Fibroblast of lung (primary cell): Measurements from ENCODE around the gene PPP1R14D. TPM values are rescaled to one million over a fixed set of nuclear protein-coding genes. Genes with fewer than 3 reads are reported as not detected.

ENCODE experiments used
- DNase-seq, 2 donors: peaks; one replicate each; pipeline versions ENCODE4 v3.0.0 to v3.0.0-alpha.2; 2010; ENCODE audit warnings: low read depth in 2 of 2
- H2AFZ ChIP-seq: 2 replicates; pipeline ENCODE4 v1.5.1; 2012; ENCODE audit warnings: low read length, control low read depth, inconsistent platforms
- H3K27ac ChIP-seq: 2 replicates; pipeline ENCODE4 v1.5.1; 2011; ENCODE audit warnings: low read length, control low read depth; ENCODE audit not compliant: insufficient read depth
- H3K27me3 ChIP-seq: 2 replicates; pipeline ENCODE4 v1.5.1; 2011; ENCODE audit warnings: mild to moderate bottlenecking, low read length; ENCODE audit not compliant: control insufficient read depth, insufficient read depth
- H3K36me3 ChIP-seq: 2 replicates; pipeline ENCODE4 v1.5.1; 2011; ENCODE audit warnings: low read length; ENCODE audit not compliant: control insufficient read depth, insufficient read depth
- H3K4me1 ChIP-seq: 2 replicates; pipeline ENCODE4 v1.5.1; 2011; ENCODE audit warnings: low read length; ENCODE audit not compliant: control insufficient read depth, insufficient read depth; ENCODE audit errors: extremely low read depth
- H3K4me2 ChIP-seq: 2 replicates; pipeline ENCODE4 v1.5.1; 2011; ENCODE audit warnings: low read length, control low read depth; ENCODE audit not compliant: insufficient read depth; ENCODE audit errors: extremely low read depth
- H3K4me3 ChIP-seq, 4 experiments: fragments of 200-600 bp in 1 of 4; sonication (generic) in 1 of 4; replicated peaks in 1 of 4; 2 replicates each; pipeline ENCODE4 v1.5.1; 2011 to 2016; ENCODE audit warnings: low read length in 4 of 4, low read depth in 3 of 4, mild to moderate bottlenecking in 3 of 4, control low read depth in 2 of 4, inconsistent platforms in 1 of 4, mixed read lengths in 1 of 4; ENCODE audit not compliant: insufficient read depth in 1 of 4; ENCODE audit errors: control extremely low read depth in 1 of 4
- H3K79me2 ChIP-seq: 2 replicates; pipeline ENCODE4 v1.5.1; 2012; ENCODE audit warnings: mild to moderate bottlenecking, low read length, inconsistent platforms; ENCODE audit not compliant: control insufficient read depth, insufficient read depth
- H3K9ac ChIP-seq: 2 replicates; pipeline ENCODE4 v1.5.1; 2011; ENCODE audit warnings: mild to moderate bottlenecking, low read length, control low read depth; ENCODE audit not compliant: insufficient read depth
- H3K9me3 ChIP-seq: 2 replicates; pipeline ENCODE4 v1.5.1; 2012; ENCODE audit warnings: low read depth, low read length; ENCODE audit not compliant: control insufficient read depth, insufficient read depth
- H4K20me1 ChIP-seq: 2 replicates; pipeline ENCODE4 v1.5.1; 2011; ENCODE audit warnings: low read length; ENCODE audit not compliant: control insufficient read depth, insufficient read depth; ENCODE audit errors: extremely low read depth
- CTCF ChIP-seq, 2 donors: IDR thresholded peaks in 1 of 2; conservative IDR thresholded peaks in 1 of 2; 1 replicate in 1 of 2; 2 replicates in 1 of 2; pipeline ENCODE4 v1.5.1; 2011 to 2012; ENCODE audit warnings: low read length in 2 of 2, control low read depth in 1 of 2, inconsistent platforms in 1 of 2, low read depth in 1 of 2, mild to moderate bottlenecking in 1 of 2
- EZH2 ChIP-seq: IDR thresholded peaks from 2 replicates; pipeline ENCODE4 v1.5.1; 2012; ENCODE audit warnings: low read length, control low read depth, mild to moderate bottlenecking; ENCODE audit errors: missing control alignments
- polyA plus RNA-seq, 2 donors: library from polyadenylated mRNA; depleted of rRNA in 1 of 2; stranded (reverse) in 1 of 2; unstranded in 1 of 2; fragments of >200 nt; gene quantifications; 2 replicates each; pipeline ENCODE4 v1.2.1, GENCODE V29; 2011 to 2012; ENCODE audit warnings: missing spikeins in 1 of 2
- total RNA-seq: library from RNA; depleted of rRNA; stranded (reverse); fragments of >200 nt; gene quantifications from 2 replicates; pipeline ENCODE4 v1.2.1, GENCODE V29; 2014

PPP1R14D gene
- total and polyA plus RNA-seq, 2 donors (not counting 1 experiment from before 2014, with no cell fraction given), result not detected

GRCh38 chr15:40843885-40844695 lies 15.6 kb upstream of the PPP1R14D start, which contains the start of gene SPINT1:
TSS of gene SPINT1 (plus strand) at chr15:40844048. CDS start at chr15:40844555, 507 bp downstream.
- TF ChIP-seq EZH2 (peak; percentile 84), CTCF (conservative IDR thresholded peaks at IDR 0.05 in 1 of 2, IDR thresholded peaks at IDR 0.05 in 1 of 2; ENCODE audit: low read depth in 1 of 2, low read length in 2 of 2) (no peak)
- Histone ChIP-seq H3K9ac (no peak within 1 kb of the TSS), H3K79me2 (no peaks in the 10 kb centered on the region), H3K4me2 (peak within 1 kb of the TSS; percentile 66), H2AFZ (peak within 1 kb of the TSS; percentile 33), H3K36me3 (no peaks in the 10 kb centered on the region), H3K27ac (no peak within 1 kb of the TSS), H3K4me3 (peak within 1 kb of the TSS; percentile 4 to 35 (median 20)), H4K20me1 (no peaks in the 10 kb centered on the region), H3K27me3 (peaks cover 41% of the 10 kb centered on the region), H3K4me1 (no peaks in the 10 kb centered on the region), H3K9me3 (no peaks in the 10 kb centered on the region)
- peak in 1 of 2 donors; percentile 13 for DNase-seq

GRCh38 chr15:40843261-40843884 lies 14.9 kb upstream of the PPP1R14D start:
- no peak for DNase-seq
- no peak overlapping the region for H3K4me3 ChIP-seq
- no peaks in the 10 kb centered on the region for H3K9me3 ChIP-seq
- H2AFZ ChIP-seq, result no peak overlapping the region
- H3K79me2 ChIP-seq, result no peaks in the 10 kb centered on the region
- no peaks in the 10 kb centered on the region for H3K36me3 ChIP-seq
- no peaks in the 10 kb centered on the region for H3K4me1 ChIP-seq
- H3K9ac ChIP-seq, result no peak overlapping the region
- TF ChIP-seq CTCF (conservative IDR thresholded peaks at IDR 0.05 in 1 of 2, IDR thresholded peaks at IDR 0.05 in 1 of 2; ENCODE audit: low read depth in 1 of 2, low read length in 2 of 2) (no peak), EZH2 (peak; percentile 56)
- H3K27me3 ChIP-seq, result peaks cover 41% of the 10 kb centered on the region
- H3K4me2 ChIP-seq, result no peak overlapping the region
- H3K27ac ChIP-seq, result no peak overlapping the region
- no peaks in the 10 kb centered on the region for H4K20me1 ChIP-seq

- Histone ChIP-seq H3K36me3 (no peaks in the 10 kb centered on the region), H3K27me3 (peaks cover 41% of the 10 kb centered on the region), H2AFZ (no peak overlapping the region), H3K4me3 (no peak overlapping the region), H3K4me2 (no peak overlapping the region), H3K4me1 (no peaks in the 10 kb centered on the region), H3K9ac (no peak overlapping the region), H3K9me3 (no peaks in the 10 kb centered on the region), H3K79me2 (no peaks in the 10 kb centered on the region), H3K27ac (no peak overlapping the region), H4K20me1 (no peaks in the 10 kb centered on the region)
- TF ChIP-seq EZH2 (no peak), CTCF (conservative IDR thresholded peaks at IDR 0.05 in 1 of 2, IDR thresholded peaks at IDR 0.05 in 1 of 2; ENCODE audit: low read depth in 1 of 2, low read length in 2 of 2) (no peak)
- no peak for DNase-seq
These were observed 13.2 kb upstream of the PPP1R14D start for GRCh38 chr15:40841741-40842140.
